Measurements from ENCODE around the gene TYW5.
A peak's percentile ranks its signal among the peaks of the same experiment; 100 is the strongest.

Gene TYW5, protein sequence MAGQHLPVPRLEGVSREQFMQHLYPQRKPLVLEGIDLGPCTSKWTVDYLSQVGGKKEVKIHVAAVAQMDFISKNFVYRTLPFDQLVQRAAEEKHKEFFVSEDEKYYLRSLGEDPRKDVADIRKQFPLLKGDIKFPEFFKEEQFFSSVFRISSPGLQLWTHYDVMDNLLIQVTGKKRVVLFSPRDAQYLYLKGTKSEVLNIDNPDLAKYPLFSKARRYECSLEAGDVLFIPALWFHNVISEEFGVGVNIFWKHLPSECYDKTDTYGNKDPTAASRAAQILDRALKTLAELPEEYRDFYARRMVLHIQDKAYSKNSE

DNA sequence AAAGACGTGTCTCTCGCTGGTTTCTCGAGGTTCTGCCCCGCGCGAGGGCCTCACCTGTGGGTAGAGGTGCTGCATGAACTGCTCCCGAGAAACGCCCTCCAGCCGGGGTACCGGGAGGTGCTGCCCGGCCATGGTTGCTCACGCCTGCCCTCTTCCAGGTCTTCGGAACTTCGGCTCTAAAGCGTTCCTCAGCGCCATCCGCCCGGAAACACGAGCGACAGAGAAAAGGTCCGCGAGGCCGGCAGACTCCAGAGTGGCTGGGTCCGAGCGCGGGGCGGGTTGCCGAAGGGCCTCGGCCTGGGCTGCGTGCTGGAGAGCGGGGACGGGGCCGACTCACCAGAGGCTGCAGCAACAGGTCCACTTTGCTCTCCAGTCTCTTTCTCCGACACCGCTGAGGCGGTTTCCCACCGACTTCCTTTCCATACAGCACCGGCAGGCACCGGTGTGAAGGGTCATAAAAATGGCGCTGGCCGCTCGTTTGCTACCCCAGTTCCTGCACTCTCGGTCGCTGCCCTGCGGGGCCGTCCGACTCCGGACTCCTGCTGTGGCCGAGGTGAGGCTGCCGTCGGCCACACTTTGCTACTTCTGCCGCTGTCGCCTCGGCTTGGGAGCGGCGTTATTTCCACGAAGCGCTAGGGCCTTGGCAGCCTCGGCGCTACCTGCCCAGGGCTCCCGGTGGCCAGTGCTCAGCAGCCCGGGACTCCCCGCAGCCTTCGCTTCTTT is at the start of gene TYW5, which contains the start of gene MAIP1:
TYW5 (minus strand) TSS at position 153 of the 723 bp plus-strand sequence; CDS start at position 132, 21 bp downstream.
MAIP1 (plus strand) TSS at position 244 of the 723 bp plus-strand sequence; CDS start at position 461, 217 bp downstream.
- DNase-seq (ENCODE audit: low read depth, low spot score): no peak
- H3K27ac ChIP-seq: peak within 1 kb of the TSS; percentile 79
- peaks cover 28% of the 10 kb centered on the region for H3K36me3 ChIP-seq (ENCODE audit: insufficient read depth, low read length)
- peak within 1 kb of the TSS; percentile 91 for H3K9ac ChIP-seq (ENCODE audit: insufficient read length)
- H3K9me3 ChIP-seq (ENCODE audit: low read depth, low read length): no peaks in the 10 kb centered on the region
- TF ChIP-seq EZH2 (IDR thresholded peaks at IDR 0.05) (no peak), POLR2AphosphoS5 (IDR thresholded peaks at IDR 0.05; ENCODE audit: borderline replicate concordance, low read depth, low read length) (peak; percentile 88), FOXP2 (optimal IDR thresholded peaks at IDR 0.05; ENCODE audit: control extremely low read depth, extremely low read length, insufficient read depth) (peak; percentile 22)
- H3K4me3 ChIP-seq: peak within 1 kb of the TSS; percentile 95

- no peak overlapping the region for H3K9ac ChIP-seq (ENCODE audit: insufficient read length)
- no peaks in the 10 kb centered on the region for H3K9me3 ChIP-seq (ENCODE audit: low read depth, low read length)
- no peak overlapping the region for H3K27ac ChIP-seq
- TF ChIP-seq EZH2 (IDR thresholded peaks at IDR 0.05): no peak
- no peak for TF ChIP-seq POLR2AphosphoS5 (IDR thresholded peaks at IDR 0.05; ENCODE audit: borderline replicate concordance, low read depth, low read length)
- TF ChIP-seq FOXP2 (optimal IDR thresholded peaks at IDR 0.05; ENCODE audit: control extremely low read depth, extremely low read length, insufficient read depth): no peak
- DNase-seq (ENCODE audit: low read depth, low spot score): no peak
- H3K4me3 ChIP-seq: no peak overlapping the region
- no peaks in the 10 kb centered on the region for H3K36me3 ChIP-seq (ENCODE audit: insufficient read depth, low read length)
Observed at GRCh38 chr2:200003444-200003843, 48.2 kb upstream of the TYW5 start.

DNA sequence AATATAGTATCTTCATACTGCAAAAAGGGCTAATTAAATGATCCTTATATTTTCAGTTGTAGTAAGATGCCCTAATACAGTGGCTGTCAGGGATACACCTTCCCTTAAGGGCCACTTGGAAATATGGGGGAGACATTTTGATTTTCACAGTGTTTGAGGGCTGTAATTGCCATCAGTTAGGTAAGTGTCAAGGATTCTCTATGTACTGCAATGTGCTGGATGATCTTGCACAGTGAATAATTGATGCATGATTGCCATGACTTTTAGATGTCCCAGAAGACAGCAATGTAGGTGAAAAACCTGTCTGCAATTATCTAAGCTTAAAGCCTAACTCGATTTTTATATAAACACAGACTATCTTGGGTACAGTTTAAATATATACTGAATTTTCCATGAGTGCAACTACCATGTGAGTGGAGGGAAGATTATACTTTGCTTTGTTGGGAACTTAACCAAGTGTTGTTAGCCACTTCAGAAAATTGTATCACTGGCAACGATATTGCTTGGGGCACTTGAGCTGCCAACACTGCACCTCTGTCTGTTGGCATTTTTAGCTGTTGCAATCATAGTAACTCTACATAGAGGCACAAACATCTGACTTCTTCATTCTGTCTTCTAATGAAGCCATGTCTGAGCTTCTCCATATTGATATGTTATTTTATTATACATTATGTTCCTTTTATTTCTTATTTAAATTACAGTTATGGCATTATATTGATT is 45.3 kb upstream of the TYW5 start:
- Histone ChIP-seq H3K36me3 (ENCODE audit: insufficient read depth, low read length) (no peaks in the 10 kb centered on the region), H3K9ac (ENCODE audit: insufficient read length) (no peak overlapping the region), H3K27ac (no peak overlapping the region), H3K9me3 (ENCODE audit: low read depth, low read length) (no peaks in the 10 kb centered on the region), H3K4me3 (no peak overlapping the region)
- DNase-seq (ENCODE audit: low read depth, low spot score): no peak
- TF ChIP-seq FOXP2 (optimal IDR thresholded peaks at IDR 0.05; ENCODE audit: control extremely low read depth, extremely low read length, insufficient read depth): no peak
- no peak for TF ChIP-seq EZH2 (IDR thresholded peaks at IDR 0.05)
- TF ChIP-seq POLR2AphosphoS5 (IDR thresholded peaks at IDR 0.05; ENCODE audit: borderline replicate concordance, low read depth, low read length): no peak

- H3K27ac ChIP-seq: no peak overlapping the region
- H3K9me3 ChIP-seq (ENCODE audit: low read depth, low read length): no peaks in the 10 kb centered on the region
- no peak for TF ChIP-seq EZH2 (IDR thresholded peaks at IDR 0.05)
- no peak overlapping the region for H3K9ac ChIP-seq (ENCODE audit: insufficient read length)
- DNase-seq (ENCODE audit: low read depth, low spot score): no peak
- no peak overlapping the region for H3K4me3 ChIP-seq
- H3K36me3 ChIP-seq (ENCODE audit: insufficient read depth, low read length): no peaks in the 10 kb centered on the region
Observed at GRCh38 chr2:199999166-199999565, 43.9 kb upstream of the TYW5 start.

DNA sequence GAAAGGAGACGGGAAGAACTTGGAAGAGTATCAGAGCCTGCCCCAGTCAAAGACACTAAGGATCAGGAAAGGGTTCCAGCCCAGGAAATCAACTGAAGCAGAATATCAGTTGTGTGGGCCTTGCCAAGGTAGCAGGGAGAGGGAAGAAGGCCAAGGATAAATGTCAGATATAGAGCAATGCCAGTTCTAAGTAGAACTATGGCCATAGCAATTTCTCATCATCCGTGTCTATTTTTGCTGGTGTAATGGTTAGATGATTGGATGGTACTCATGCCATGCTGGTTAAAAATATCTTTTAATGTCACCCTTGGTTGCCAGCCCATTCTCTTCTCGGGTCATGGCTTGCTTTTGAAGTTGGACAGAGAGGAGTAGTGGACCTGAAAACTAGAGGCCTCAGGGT is 42.0 kb upstream of the TYW5 start:
- Histone ChIP-seq H3K9ac (ENCODE audit: insufficient read length) (no peak overlapping the region), H3K9me3 (ENCODE audit: low read depth, low read length) (no peaks in the 10 kb centered on the region), H3K27ac (no peak overlapping the region), H3K36me3 (ENCODE audit: insufficient read depth, low read length) (no peaks in the 10 kb centered on the region), H3K4me3 (no peak overlapping the region)
- no peak for DNase-seq (ENCODE audit: low read depth, low spot score)
- TF ChIP-seq EZH2 (IDR thresholded peaks at IDR 0.05) (no peak), POLR2AphosphoS5 (IDR thresholded peaks at IDR 0.05; ENCODE audit: borderline replicate concordance, low read depth, low read length) (no peak), FOXP2 (optimal IDR thresholded peaks at IDR 0.05; ENCODE audit: control extremely low read depth, extremely low read length, insufficient read depth) (no peak)

DNA sequence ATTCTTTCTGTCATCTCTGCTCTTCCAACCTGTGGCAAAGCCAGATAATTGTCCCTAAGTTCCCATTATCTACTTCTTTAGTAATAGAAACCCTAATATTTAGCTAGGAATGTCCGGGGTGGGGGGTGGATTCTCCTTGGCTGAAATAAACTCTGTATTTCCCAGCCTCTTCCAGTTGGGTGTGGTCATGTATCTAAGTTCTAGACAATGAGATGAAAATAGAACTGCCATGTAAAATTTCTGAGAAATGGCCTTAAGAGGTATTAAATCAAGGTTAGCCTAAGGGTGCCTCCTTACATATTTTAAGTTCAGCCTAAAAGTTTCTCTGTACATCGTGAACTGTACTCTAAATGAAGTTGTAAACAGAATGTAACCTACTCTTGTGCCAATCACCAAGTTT is 39.6 kb upstream of the TYW5 start:
- TF ChIP-seq POLR2AphosphoS5 (IDR thresholded peaks at IDR 0.05; ENCODE audit: borderline replicate concordance, low read depth, low read length): no peak
- TF ChIP-seq FOXP2 (optimal IDR thresholded peaks at IDR 0.05; ENCODE audit: control extremely low read depth, extremely low read length, insufficient read depth): no peak
- no peak for TF ChIP-seq EZH2 (IDR thresholded peaks at IDR 0.05)
- Histone ChIP-seq H3K9ac (ENCODE audit: insufficient read length) (no peak overlapping the region), H3K4me3 (no peak overlapping the region), H3K27ac (no peak overlapping the region), H3K36me3 (ENCODE audit: insufficient read depth, low read length) (no peaks in the 10 kb centered on the region), H3K9me3 (ENCODE audit: low read depth, low read length) (no peaks in the 10 kb centered on the region)
- DNase-seq (ENCODE audit: low read depth, low spot score): no peak

DNA sequence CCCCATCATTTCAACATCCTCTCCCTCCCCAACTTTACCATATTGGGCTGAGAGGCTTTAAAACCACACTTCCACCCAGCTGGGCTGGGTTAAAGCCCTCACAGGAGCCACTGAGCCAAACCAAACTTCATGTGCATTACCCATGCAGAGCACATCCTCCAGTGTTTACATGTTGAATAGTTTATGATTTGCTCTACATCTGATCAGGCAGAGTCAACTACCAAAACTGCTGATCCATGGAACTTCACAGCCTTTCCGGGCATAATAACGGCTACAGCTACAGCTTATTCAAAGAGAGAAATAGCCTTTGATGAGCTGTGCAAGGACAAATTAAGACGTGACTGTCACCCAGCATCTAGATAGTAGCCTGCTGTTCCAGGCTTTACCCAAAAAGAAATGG is 39.1 kb upstream of the TYW5 start:
- Histone ChIP-seq H3K9me3 (ENCODE audit: low read depth, low read length) (no peaks in the 10 kb centered on the region), H3K27ac (no peak overlapping the region), H3K9ac (ENCODE audit: insufficient read length) (no peak overlapping the region), H3K36me3 (ENCODE audit: insufficient read depth, low read length) (no peaks in the 10 kb centered on the region), H3K4me3 (no peak overlapping the region)
- DNase-seq (ENCODE audit: low read depth, low spot score): no peak
- no peak for TF ChIP-seq EZH2 (IDR thresholded peaks at IDR 0.05)
- TF ChIP-seq FOXP2 (optimal IDR thresholded peaks at IDR 0.05; ENCODE audit: control extremely low read depth, extremely low read length, insufficient read depth): no peak
- no peak for TF ChIP-seq POLR2AphosphoS5 (IDR thresholded peaks at IDR 0.05; ENCODE audit: borderline replicate concordance, low read depth, low read length)

GRCh38 chr2:199992296-199992695 is 37.0 kb upstream of the TYW5 start:
- H3K9ac ChIP-seq (ENCODE audit: insufficient read length): no peak overlapping the region
- TF ChIP-seq EZH2 (IDR thresholded peaks at IDR 0.05): no peak
- no peak for TF ChIP-seq FOXP2 (optimal IDR thresholded peaks at IDR 0.05; ENCODE audit: control extremely low read depth, extremely low read length, insufficient read depth)
- TF ChIP-seq POLR2AphosphoS5 (IDR thresholded peaks at IDR 0.05; ENCODE audit: borderline replicate concordance, low read depth, low read length): no peak

More at GRCh38 chr2:199992296-199992695, 37.0 kb upstream of the TYW5 start:
- H3K27ac ChIP-seq: no peak overlapping the region
- H3K36me3 ChIP-seq (ENCODE audit: insufficient read depth, low read length): no peaks in the 10 kb centered on the region
- no peak for DNase-seq (ENCODE audit: low read depth, low spot score)
- H3K9me3 ChIP-seq (ENCODE audit: low read depth, low read length): no peaks in the 10 kb centered on the region
- H3K4me3 ChIP-seq: no peak overlapping the region

Data from SK-N-MC (cell line).